ENCODE results near the gene ADAMTS17. TPM values are rescaled to one million over a fixed set of nuclear protein-coding genes. Genes with fewer than 3 reads are reported as not detected.

The ADAMTS17 gene
- total RNA-seq, 1 experiment from 2014 or later, result 1.6 TPM

GRCh38 chr15:99931703-99932603 lies 409.8 kb downstream of the ADAMTS17 start:
- in situ Hi-C loops (cut with HindIII; ENCODE audit: low pct_unique_long_range_greater_than_20kb, low sequenced_read_pairs) (no loop called here), intact Hi-C loops (cut with micrococcal nuclease; ENCODE audit: unreplicated experiment) (loop anchor here (2.0 kb wide), 1 partner anchor 201 kb away; no protein-coding TSS in a partner anchor)
- no peak overlapping the region for H3K4me3 ChIP-seq (ENCODE audit: low read depth in 2 of 2, low read length in 2 of 2)
- ChIA-PET CTCF (no interaction called here), POLR2A (no interaction called here)
- ATAC-seq (no peak), DNase-seq (ENCODE audit: low read depth, low spot score) (no peak)
- TF ChIP-seq TCF7L2 (IDR thresholded peaks at IDR 0.05; ENCODE audit: low read depth, low read length) (no peak), CTCF (IDR thresholded peaks at IDR 0.05) (no peak), SIN3A (IDR thresholded peaks at IDR 0.05; ENCODE audit: borderline replicate concordance, insufficient read depth, low read depth, low read length) (no peak), REST (IDR thresholded peaks at IDR 0.05; ENCODE audit: insufficient read depth in 1 of 2, low read depth in 2 of 2, low read length in 1 of 2) (no peak)
- peaks cover 3% of the 10 kb centered on the region for H3K27me3 ChIP-seq (ENCODE audit: control insufficient read depth, insufficient read depth, low read length)
- H3K9me3 ChIP-seq (ENCODE audit: control insufficient read depth, insufficient read depth, low read depth, low read length), result no peaks in the 10 kb centered on the region
- no peaks in the 10 kb centered on the region; the same call in 1 of the 2 replicates for H3K4me1 ChIP-seq (ENCODE audit: control insufficient read depth, insufficient read depth, low read length)
- no TSS peak for BruUV-seq (replicated peaks)
- H3K36me3 ChIP-seq (ENCODE audit: control insufficient read depth, insufficient read depth, low read length), result no peaks in the 10 kb centered on the region
- H3K27ac ChIP-seq (ENCODE audit: low read length), result no peak overlapping the region

GRCh38 chr15:99930696-99931095 lies 411.1 kb downstream of the ADAMTS17 start:
- H3K4me1 ChIP-seq (ENCODE audit: control insufficient read depth, insufficient read depth, low read length), result peaks cover 2% of the 10 kb centered on the region; the same call in 1 of the 2 replicates
- ATAC-seq, result no peak
- CTCF ChIA-PET, result no interaction called here
- in situ Hi-C loops (cut with HindIII; ENCODE audit: low pct_unique_long_range_greater_than_20kb, low sequenced_read_pairs), result no loop called here
- no TSS peak for BruUV-seq (replicated peaks)
- H3K27ac ChIP-seq (ENCODE audit: low read length), result no peak overlapping the region
- no peaks in the 10 kb centered on the region for H3K36me3 ChIP-seq (ENCODE audit: control insufficient read depth, insufficient read depth, low read length)
- H3K27me3 ChIP-seq (ENCODE audit: control insufficient read depth, insufficient read depth, low read length), result peaks cover 3% of the 10 kb centered on the region
- intact Hi-C loops (cut with micrococcal nuclease; ENCODE audit: unreplicated experiment), result loop anchor here (2.0 kb wide), 1 partner anchor 202 kb away; no protein-coding TSS in a partner anchor
- no peak for TF ChIP-seq POLR2AphosphoS5 (IDR thresholded peaks at IDR 0.05; ENCODE audit: low read depth, low read length)
- no peak for TF ChIP-seq SIN3A (IDR thresholded peaks at IDR 0.05; ENCODE audit: borderline replicate concordance, insufficient read depth, low read depth, low read length)
- TF ChIP-seq TCF7L2 (IDR thresholded peaks at IDR 0.05; ENCODE audit: low read depth, low read length), result no peak
- TF ChIP-seq REST (IDR thresholded peaks at IDR 0.05; ENCODE audit: insufficient read depth in 1 of 2, low read depth in 2 of 2, low read length in 1 of 2), result no peak
- TF ChIP-seq CTCF (IDR thresholded peaks at IDR 0.05), result no peak
- H3K4me3 ChIP-seq (ENCODE audit: low read depth in 2 of 2, low read length in 2 of 2), result no peak overlapping the region
- no peaks in the 10 kb centered on the region for H3K9me3 ChIP-seq (ENCODE audit: control insufficient read depth, insufficient read depth, low read depth, low read length)
- no peak for DNase-seq (ENCODE audit: low read depth, low spot score)
- POLR2A ChIA-PET, result no interaction called here
